SK-N-SH (cell line): ENCODE data around the gene BMP4.

Experiments
- JUND ChIP-seq: IDR thresholded peaks from 2 replicates; pipeline ENCODE4 v1.4.0; 2012
- RAD21 ChIP-seq: IDR thresholded peaks from 2 replicates; pipeline ENCODE4 v1.6.1; 2012; ENCODE audit warnings: mild to moderate bottlenecking, low read length
- RFX5 ChIP-seq: IDR thresholded peaks from 2 replicates; pipeline ENCODE4 v1.6.1; 2012; ENCODE audit warnings: mild to moderate bottlenecking, improper control_type of control experiment, low read length
- TAF1 ChIP-seq: IDR thresholded peaks from 2 replicates; pipeline ENCODE4 v1.6.1; 2012; ENCODE audit warnings: low read depth, mild to moderate bottlenecking, low read length, moderate library complexity, borderline replicate concordance
- ZBTB33 ChIP-seq: IDR thresholded peaks from 2 replicates; pipeline ENCODE4 v1.4.0; 2012; ENCODE audit warnings: low read depth, borderline replicate concordance

DNA sequence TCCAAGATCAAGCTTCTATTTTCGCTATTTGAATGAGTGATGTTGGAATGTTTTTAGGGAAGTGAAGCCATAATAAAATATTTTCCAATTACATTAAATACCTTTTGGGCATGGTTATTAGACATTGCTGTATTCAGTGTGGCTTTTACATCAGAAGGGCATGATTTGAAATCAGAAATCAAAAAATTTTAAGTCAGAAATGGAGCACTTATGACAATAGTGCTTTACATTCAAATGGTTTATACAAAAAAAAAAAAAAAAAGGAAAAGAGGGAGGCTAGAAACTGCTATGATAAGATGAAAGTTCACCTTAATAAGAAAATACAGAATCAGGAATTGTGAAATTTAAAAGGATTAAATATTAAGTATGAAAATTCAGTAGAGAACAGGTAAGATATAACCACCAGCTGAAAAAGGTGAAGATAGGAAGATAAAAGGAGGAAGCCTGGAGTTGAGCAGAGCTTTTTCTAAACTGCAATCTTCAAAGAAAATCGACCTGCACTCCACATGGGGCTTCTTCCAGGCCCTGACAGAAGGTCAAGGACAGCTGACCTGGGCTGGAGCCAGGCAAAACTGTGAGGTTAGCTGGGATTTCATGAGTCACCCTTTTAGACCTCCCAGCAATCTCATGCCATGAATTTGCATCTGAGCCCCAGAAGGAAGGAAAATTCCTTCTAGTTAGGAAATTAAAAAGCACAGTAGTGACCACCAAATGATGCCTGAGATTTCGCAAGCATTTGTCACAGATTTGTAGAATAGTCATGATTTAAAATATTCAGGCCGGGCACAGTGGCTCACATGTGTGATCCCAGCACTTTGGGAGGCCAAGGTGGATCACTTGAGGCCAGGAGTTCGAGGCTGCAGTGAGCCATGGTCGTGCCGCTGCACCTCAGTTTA is 23.4 kb upstream of the BMP4 start:
- no peak for TF ChIP-seq TAF1
- TF ChIP-seq RAD21 = no peak
- TF ChIP-seq JUND = no peak
- TF ChIP-seq RFX5 = no peak
- TF ChIP-seq ZBTB33 = no peak
